ENCODE measurements around the gene TMEM87A. TPM values are rescaled to one million over a fixed set of nuclear protein-coding genes. Genes with fewer than 3 reads are reported as not detected.
A peak's percentile ranks its signal among the peaks of the same experiment; 100 is the strongest.

The TMEM87A gene
- total and polyA plus RNA-seq, 2 donors from 2014 or later, result 18.8 to 57.3 TPM

GRCh38 chr15:42171122-42171521 is 102.1 kb downstream of the TMEM87A start:
- peaks cover 14 to 54% (median 44%) of the 10 kb centered on the region in 3 donors for H3K36me3 ChIP-seq (ENCODE audit: control insufficient read depth in 2 of 3, insufficient read depth in 3 of 3, low read length in 3 of 3)
- no peak for DNase-seq
- H3K4me1 ChIP-seq (ENCODE audit: control insufficient read depth in 2 of 3, insufficient read depth in 2 of 3, low read depth in 1 of 3, low read length in 3 of 3), result no peaks in the 10 kb centered on the region
- H3K9ac ChIP-seq (ENCODE audit: low read length in 3 of 3), result no peak overlapping the region
- intact Hi-C loops (cut with DNase I), result no loop called here
- no peak for TF ChIP-seq CTCF (IDR thresholded peaks at IDR 0.05; ENCODE audit: borderline replicate concordance, extremely low read depth, insufficient read depth)
- no peaks in the 10 kb centered on the region for H3K27me3 ChIP-seq (ENCODE audit: control insufficient read depth, insufficient read depth, low read length)
- no peak overlapping the region for H3K4me3 ChIP-seq (ENCODE audit: low read length in 3 of 3)
- no peak for FAIRE-seq
- no peaks in the 10 kb centered on the region for H3K9me3 ChIP-seq (ENCODE audit: control insufficient read depth in 2 of 3, insufficient read depth in 1 of 3, low read length in 3 of 3)
- peak overlapping the region in 1 of 2 donors; percentile 2 for H3K27ac ChIP-seq (ENCODE audit: low read depth in 2 of 2, low read length in 2 of 2)

- H3K9ac ChIP-seq (ENCODE audit: low read length in 3 of 3), result no peak overlapping the region
- no peak for DNase-seq
- H3K36me3 ChIP-seq (ENCODE audit: control insufficient read depth in 2 of 3, insufficient read depth in 3 of 3, low read length in 3 of 3), result peaks cover 13 to 84% (median 65%) of the 10 kb centered on the region in 3 donors
- no peaks in the 10 kb centered on the region for H3K4me1 ChIP-seq (ENCODE audit: control insufficient read depth in 2 of 3, insufficient read depth in 2 of 3, low read depth in 1 of 3, low read length in 3 of 3)
- intact Hi-C loops (cut with DNase I), result no loop called here
- H3K4me3 ChIP-seq (ENCODE audit: low read length in 3 of 3), result no peak overlapping the region
- H3K9me3 ChIP-seq (ENCODE audit: control insufficient read depth in 2 of 3, insufficient read depth in 1 of 3, low read length in 3 of 3), result no peaks in the 10 kb centered on the region
- no peaks in the 10 kb centered on the region for H3K27me3 ChIP-seq (ENCODE audit: control insufficient read depth, insufficient read depth, low read length)
- no peak for FAIRE-seq
- TF ChIP-seq CTCF (IDR thresholded peaks at IDR 0.05; ENCODE audit: borderline replicate concordance, extremely low read depth, insufficient read depth), result no peak
- H3K27ac ChIP-seq (ENCODE audit: low read depth in 2 of 2, low read length in 2 of 2), result no peak overlapping the region
Measured at GRCh38 chr15:42166225-42166940, 106.8 kb downstream of the TMEM87A start.

DNA sequence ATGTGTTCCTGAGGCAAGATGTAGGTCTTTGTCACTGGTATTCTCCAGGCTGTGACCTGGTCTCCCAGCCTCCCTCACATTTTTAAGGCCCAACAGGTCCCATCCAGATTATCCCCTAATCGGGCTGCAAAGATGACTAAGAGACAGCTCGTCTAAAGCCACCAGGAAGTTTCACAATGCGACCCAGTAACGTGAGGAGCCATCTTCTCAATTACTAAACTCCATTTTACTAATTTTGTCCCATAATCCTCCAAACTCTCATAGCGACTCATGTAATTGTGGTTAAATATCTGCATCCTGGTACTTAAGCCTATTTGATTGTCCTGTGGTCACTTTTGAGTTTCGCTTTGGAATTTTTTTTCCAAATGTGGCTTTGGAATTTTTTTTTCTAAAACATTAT is 108.1 kb downstream of the TMEM87A start:
- intact Hi-C loops (cut with DNase I), result no loop called here
- Histone ChIP-seq H3K9ac (ENCODE audit: low read length in 3 of 3) (no peak overlapping the region), H3K36me3 (ENCODE audit: control insufficient read depth in 2 of 3, insufficient read depth in 3 of 3, low read length in 3 of 3) (peaks cover 16 to 89% (median 69%) of the 10 kb centered on the region in 3 donors), H3K4me1 (ENCODE audit: control insufficient read depth in 2 of 3, insufficient read depth in 2 of 3, low read depth in 1 of 3, low read length in 3 of 3) (no peaks in the 10 kb centered on the region), H3K27me3 (ENCODE audit: control insufficient read depth, insufficient read depth, low read length) (no peaks in the 10 kb centered on the region), H3K4me3 (ENCODE audit: low read length in 3 of 3) (no peak overlapping the region), H3K9me3 (ENCODE audit: control insufficient read depth in 2 of 3, insufficient read depth in 1 of 3, low read length in 3 of 3) (no peaks in the 10 kb centered on the region), H3K27ac (ENCODE audit: low read depth in 2 of 2, low read length in 2 of 2) (no peak overlapping the region)
- DNase-seq, result no peak
- FAIRE-seq, result no peak
- no peak for TF ChIP-seq CTCF (IDR thresholded peaks at IDR 0.05; ENCODE audit: borderline replicate concordance, extremely low read depth, insufficient read depth)

Data from kidney (tissue), 14 donors.